Measurements from ENCODE around the gene MKKS.
A peak's percentile ranks its signal among the peaks of the same experiment; 100 is the strongest.

DNA sequence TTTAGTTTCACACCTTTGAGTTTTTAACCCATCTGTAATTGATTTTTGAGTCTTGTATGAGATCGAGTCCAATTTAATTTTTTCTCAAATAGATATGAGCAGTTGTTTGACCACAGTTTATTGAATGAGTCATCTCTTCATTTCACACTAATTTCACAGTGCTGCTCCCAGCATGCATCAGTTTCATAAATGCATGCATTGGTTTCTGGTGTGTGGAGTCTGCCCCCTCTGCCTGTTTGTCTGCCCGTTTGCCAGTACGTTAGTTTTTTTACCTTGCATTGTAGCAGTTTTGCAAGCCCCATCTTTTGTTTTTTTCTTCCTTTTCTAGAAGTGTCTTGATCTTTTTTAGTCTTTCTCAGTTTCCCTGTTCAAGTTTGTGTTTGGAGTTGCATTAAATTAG, 13.0 kb upstream of the MKKS start:
- TF ChIP-seq, protein P1, sequence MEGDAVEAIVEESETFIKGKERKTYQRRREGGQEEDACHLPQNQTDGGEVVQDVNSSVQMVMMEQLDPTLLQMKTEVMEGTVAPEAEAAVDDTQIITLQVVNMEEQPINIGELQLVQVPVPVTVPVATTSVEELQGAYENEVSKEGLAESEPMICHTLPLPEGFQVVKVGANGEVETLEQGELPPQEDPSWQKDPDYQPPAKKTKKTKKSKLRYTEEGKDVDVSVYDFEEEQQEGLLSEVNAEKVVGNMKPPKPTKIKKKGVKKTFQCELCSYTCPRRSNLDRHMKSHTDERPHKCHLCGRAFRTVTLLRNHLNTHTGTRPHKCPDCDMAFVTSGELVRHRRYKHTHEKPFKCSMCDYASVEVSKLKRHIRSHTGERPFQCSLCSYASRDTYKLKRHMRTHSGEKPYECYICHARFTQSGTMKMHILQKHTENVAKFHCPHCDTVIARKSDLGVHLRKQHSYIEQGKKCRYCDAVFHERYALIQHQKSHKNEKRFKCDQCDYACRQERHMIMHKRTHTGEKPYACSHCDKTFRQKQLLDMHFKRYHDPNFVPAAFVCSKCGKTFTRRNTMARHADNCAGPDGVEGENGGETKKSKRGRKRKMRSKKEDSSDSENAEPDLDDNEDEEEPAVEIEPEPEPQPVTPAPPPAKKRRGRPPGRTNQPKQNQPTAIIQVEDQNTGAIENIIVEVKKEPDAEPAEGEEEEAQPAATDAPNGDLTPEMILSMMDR (IDR thresholded peaks at IDR 0.05) = peak in 2 of 6 experiments; percentile 4 to 9
- no peak for TF ChIP-seq POLR2A (IDR thresholded peaks at IDR 0.05)

Data from Peyer's patch (tissue), 4 donors.